HEK293 (cell line): ENCODE results near the gene SGSM2.

Experiments used
- IKZF3 ChIP-seq: fragments of 450-650 bp; IDR thresholded peaks from 2 replicates; pipeline ENCODE4 v1.5.0; 2018; ENCODE audit warnings: missing biosample characterization, mild to moderate bottlenecking, missing genetic modification characterization, moderate library complexity
- KLF10 ChIP-seq: fragments of 450-650 bp; IDR thresholded peaks from 2 replicates; pipeline ENCODE4 v1.5.1; 2018; ENCODE audit warnings: missing biosample characterization, mild to moderate bottlenecking, missing genetic modification characterization
- KLF7 ChIP-seq: fragments of 450-650 bp; formaldehyde crosslinking; IDR thresholded peaks from 2 replicates; pipeline ENCODE4 v1.5.1; 2016; ENCODE audit warnings: missing biosample characterization, missing genetic modification characterization, borderline replicate concordance
- KLF9 ChIP-seq: fragments of 450-650 bp; formaldehyde crosslinking; IDR thresholded peaks from 2 replicates; pipeline ENCODE4 v1.5.1; 2016; ENCODE audit warnings: missing biosample characterization, missing genetic modification characterization, low read depth
- MZF1 ChIP-seq: fragments of 450-650 bp; formaldehyde crosslinking; IDR thresholded peaks from 2 replicates; pipeline ENCODE4 v1.5.1; 2017; ENCODE audit warnings: missing biosample characterization, missing genetic modification characterization, borderline replicate concordance
- WT1 ChIP-seq: fragments of 450-650 bp; formaldehyde crosslinking; IDR thresholded peaks from 2 replicates; pipeline ENCODE4 v1.5.1; 2016; ENCODE audit warnings: missing biosample characterization, missing genetic modification characterization
- ZBTB17 ChIP-seq: fragments of 450-650 bp; formaldehyde crosslinking; IDR thresholded peaks from 2 replicates; pipeline ENCODE4 v1.5.1; 2016; ENCODE audit warnings: missing biosample characterization, missing genetic modification characterization
- ZBTB8A ChIP-seq: fragments of 450-650 bp; formaldehyde crosslinking; IDR thresholded peaks from 2 replicates; pipeline ENCODE4 v1.5.1; 2016; ENCODE audit warnings: missing biosample characterization, missing genetic modification characterization
- ZFP41 ChIP-seq: fragments of 450-650 bp; formaldehyde crosslinking; IDR thresholded peaks from 2 replicates; pipeline ENCODE4 v1.5.1; 2016; ENCODE audit warnings: missing biosample characterization, missing genetic modification characterization, borderline replicate concordance
- ZNF157 ChIP-seq: fragments of 450-650 bp; formaldehyde crosslinking; IDR thresholded peaks from 2 replicates; pipeline ENCODE4 v1.5.1; 2016; ENCODE audit warnings: missing biosample characterization, missing genetic modification characterization
- ZNF175 ChIP-seq: fragments of 450-650 bp; formaldehyde crosslinking; IDR thresholded peaks from 2 replicates; pipeline ENCODE4 v1.5.1; 2016; ENCODE audit warnings: missing biosample characterization, missing genetic modification characterization
- ZNF324 ChIP-seq: fragments of 450-650 bp; formaldehyde crosslinking; IDR thresholded peaks from 2 replicates; pipeline ENCODE4 v1.5.1; 2016; ENCODE audit warnings: missing biosample characterization, missing genetic modification characterization
- ZNF416 ChIP-seq: fragments of 450-650 bp; formaldehyde crosslinking; IDR thresholded peaks from 2 replicates; pipeline ENCODE4 v1.5.1; 2016; ENCODE audit warnings: missing biosample characterization, missing genetic modification characterization
- ZNF610 ChIP-seq: fragments of 450-650 bp; formaldehyde crosslinking; IDR thresholded peaks from 2 replicates; pipeline ENCODE4 v1.5.1; 2016; ENCODE audit warnings: missing biosample characterization, missing genetic modification characterization, borderline replicate concordance
- ZNF660 ChIP-seq: fragments of 450-650 bp; IDR thresholded peaks from 2 replicates; pipeline ENCODE4 v1.5.1; 2018; ENCODE audit warnings: missing biosample characterization, mild to moderate bottlenecking, missing genetic modification characterization
- ZNF747 ChIP-seq: fragments of 450-650 bp; formaldehyde crosslinking; IDR thresholded peaks from 2 replicates; pipeline ENCODE4 v1.5.1; 2016; ENCODE audit warnings: missing biosample characterization, missing genetic modification characterization
- ZNF777 ChIP-seq: fragments of 450-650 bp; formaldehyde crosslinking; IDR thresholded peaks from 2 replicates; pipeline ENCODE4 v1.5.1; 2017; ENCODE audit warnings: missing biosample characterization, missing genetic modification characterization, borderline replicate concordance
- ZNF843 ChIP-seq: fragments of 450-650 bp; formaldehyde crosslinking; IDR thresholded peaks from 2 replicates; pipeline ENCODE4 v1.5.1; 2016; ENCODE audit warnings: missing biosample characterization, missing genetic modification characterization
- TF ChIP-seq, protein P1 (sequence below): fragments of 450-650 bp; formaldehyde crosslinking; IDR thresholded peaks from 2 replicates; pipeline ENCODE4 v1.5.1; 2016; ENCODE audit warnings: missing biosample characterization, missing genetic modification characterization
- TF ChIP-seq, protein P2 (sequence below): fragments of 450-650 bp; formaldehyde crosslinking; IDR thresholded peaks from 2 replicates; pipeline ENCODE4 v1.5.1; 2017; ENCODE audit warnings: missing biosample characterization, mild to moderate bottlenecking, missing genetic modification characterization, moderate library complexity
- TF ChIP-seq, protein P3 (sequence below): fragments of 450-650 bp; formaldehyde crosslinking; conservative IDR thresholded peaks from 2 replicates; pipeline ENCODE4 v1.5.1; 2016; ENCODE audit warnings: low read depth, missing biosample characterization, missing genetic modification characterization
- TF ChIP-seq, protein P4 (sequence below): fragments of 450-650 bp; formaldehyde crosslinking; IDR thresholded peaks from 2 replicates; pipeline ENCODE4 v1.5.1; 2016; ENCODE audit warnings: missing biosample characterization, missing genetic modification characterization
- TF ChIP-seq, protein P5 (sequence below): fragments of 450-650 bp; formaldehyde crosslinking; IDR thresholded peaks from 2 replicates; pipeline ENCODE4 v1.5.1; 2016; ENCODE audit warnings: missing biosample characterization, missing genetic modification characterization
- TF ChIP-seq, protein P6 (sequence below): fragments of 450-650 bp; formaldehyde crosslinking; IDR thresholded peaks from 2 replicates; pipeline ENCODE4 v1.5.1; 2016; ENCODE audit warnings: missing biosample characterization, missing genetic modification characterization

The SGSM2 gene

DNA sequence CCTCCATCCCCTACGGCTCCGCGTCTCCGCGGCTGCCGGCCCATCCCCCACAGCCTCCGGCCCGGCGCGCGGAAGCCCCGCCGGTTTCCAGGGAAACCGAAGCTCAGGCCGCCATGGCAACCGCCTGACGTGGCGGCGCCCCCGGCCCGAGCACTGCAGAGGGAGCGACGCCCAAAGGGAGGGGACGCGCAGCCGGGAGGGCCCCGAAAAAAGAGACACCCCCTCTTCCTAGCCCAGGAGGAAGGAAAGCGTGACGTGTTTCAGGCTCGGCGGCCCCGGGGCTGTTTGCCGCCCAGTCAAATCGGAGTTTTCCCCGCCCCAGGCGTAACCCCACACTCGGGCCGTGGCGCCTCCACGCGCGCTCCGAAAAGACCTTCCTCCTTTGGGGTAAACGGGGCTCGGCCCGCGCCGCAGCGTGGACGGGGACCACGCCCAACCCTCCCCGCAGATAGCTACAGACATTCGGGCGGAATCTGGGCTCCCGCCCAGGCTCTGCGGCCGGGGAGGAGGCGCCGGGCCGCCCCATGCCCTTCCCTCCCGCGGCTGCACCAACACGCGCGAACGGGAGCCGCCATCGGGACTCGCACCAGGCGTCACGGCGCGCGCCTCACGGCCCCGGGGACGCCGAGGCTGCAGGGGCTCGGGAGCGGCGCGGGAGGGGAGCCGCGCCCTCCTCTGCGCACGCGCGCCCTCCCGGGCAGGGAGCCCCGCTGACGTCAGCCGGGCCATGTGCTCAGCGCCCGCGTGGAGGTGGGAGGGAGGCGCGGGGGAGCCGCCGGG, 56.1 kb downstream of the SGSM2 start (continued):
- TF ChIP-seq, protein P1, sequence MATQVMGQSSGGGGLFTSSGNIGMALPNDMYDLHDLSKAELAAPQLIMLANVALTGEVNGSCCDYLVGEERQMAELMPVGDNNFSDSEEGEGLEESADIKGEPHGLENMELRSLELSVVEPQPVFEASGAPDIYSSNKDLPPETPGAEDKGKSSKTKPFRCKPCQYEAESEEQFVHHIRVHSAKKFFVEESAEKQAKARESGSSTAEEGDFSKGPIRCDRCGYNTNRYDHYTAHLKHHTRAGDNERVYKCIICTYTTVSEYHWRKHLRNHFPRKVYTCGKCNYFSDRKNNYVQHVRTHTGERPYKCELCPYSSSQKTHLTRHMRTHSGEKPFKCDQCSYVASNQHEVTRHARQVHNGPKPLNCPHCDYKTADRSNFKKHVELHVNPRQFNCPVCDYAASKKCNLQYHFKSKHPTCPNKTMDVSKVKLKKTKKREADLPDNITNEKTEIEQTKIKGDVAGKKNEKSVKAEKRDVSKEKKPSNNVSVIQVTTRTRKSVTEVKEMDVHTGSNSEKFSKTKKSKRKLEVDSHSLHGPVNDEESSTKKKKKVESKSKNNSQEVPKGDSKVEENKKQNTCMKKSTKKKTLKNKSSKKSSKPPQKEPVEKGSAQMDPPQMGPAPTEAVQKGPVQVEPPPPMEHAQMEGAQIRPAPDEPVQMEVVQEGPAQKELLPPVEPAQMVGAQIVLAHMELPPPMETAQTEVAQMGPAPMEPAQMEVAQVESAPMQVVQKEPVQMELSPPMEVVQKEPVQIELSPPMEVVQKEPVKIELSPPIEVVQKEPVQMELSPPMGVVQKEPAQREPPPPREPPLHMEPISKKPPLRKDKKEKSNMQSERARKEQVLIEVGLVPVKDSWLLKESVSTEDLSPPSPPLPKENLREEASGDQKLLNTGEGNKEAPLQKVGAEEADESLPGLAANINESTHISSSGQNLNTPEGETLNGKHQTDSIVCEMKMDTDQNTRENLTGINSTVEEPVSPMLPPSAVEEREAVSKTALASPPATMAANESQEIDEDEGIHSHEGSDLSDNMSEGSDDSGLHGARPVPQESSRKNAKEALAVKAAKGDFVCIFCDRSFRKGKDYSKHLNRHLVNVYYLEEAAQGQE (tag by site-specific recombination), result no peak
- TF ChIP-seq KLF7 (tag by site-specific recombination), result peak; percentile 95
- TF ChIP-seq ZNF324 (tag by site-specific recombination), result peak; percentile 71; the same call in 1 of the 2 replicates
- TF ChIP-seq, protein P2, sequence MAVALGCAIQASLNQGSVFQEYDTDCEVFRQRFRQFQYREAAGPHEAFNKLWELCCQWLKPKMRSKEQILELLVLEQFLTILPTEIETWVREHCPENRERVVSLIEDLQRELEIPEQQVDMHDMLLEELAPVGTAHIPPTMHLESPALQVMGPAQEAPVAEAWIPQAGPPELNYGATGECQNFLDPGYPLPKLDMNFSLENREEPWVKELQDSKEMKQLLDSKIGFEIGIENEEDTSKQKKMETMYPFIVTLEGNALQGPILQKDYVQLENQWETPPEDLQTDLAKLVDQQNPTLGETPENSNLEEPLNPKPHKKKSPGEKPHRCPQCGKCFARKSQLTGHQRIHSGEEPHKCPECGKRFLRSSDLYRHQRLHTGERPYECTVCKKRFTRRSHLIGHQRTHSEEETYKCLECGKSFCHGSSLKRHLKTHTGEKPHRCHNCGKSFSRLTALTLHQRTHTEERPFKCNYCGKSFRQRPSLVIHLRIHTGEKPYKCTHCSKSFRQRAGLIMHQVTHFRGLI (tag by site-specific recombination), result peak; percentile 75
- TF ChIP-seq, protein P3, sequence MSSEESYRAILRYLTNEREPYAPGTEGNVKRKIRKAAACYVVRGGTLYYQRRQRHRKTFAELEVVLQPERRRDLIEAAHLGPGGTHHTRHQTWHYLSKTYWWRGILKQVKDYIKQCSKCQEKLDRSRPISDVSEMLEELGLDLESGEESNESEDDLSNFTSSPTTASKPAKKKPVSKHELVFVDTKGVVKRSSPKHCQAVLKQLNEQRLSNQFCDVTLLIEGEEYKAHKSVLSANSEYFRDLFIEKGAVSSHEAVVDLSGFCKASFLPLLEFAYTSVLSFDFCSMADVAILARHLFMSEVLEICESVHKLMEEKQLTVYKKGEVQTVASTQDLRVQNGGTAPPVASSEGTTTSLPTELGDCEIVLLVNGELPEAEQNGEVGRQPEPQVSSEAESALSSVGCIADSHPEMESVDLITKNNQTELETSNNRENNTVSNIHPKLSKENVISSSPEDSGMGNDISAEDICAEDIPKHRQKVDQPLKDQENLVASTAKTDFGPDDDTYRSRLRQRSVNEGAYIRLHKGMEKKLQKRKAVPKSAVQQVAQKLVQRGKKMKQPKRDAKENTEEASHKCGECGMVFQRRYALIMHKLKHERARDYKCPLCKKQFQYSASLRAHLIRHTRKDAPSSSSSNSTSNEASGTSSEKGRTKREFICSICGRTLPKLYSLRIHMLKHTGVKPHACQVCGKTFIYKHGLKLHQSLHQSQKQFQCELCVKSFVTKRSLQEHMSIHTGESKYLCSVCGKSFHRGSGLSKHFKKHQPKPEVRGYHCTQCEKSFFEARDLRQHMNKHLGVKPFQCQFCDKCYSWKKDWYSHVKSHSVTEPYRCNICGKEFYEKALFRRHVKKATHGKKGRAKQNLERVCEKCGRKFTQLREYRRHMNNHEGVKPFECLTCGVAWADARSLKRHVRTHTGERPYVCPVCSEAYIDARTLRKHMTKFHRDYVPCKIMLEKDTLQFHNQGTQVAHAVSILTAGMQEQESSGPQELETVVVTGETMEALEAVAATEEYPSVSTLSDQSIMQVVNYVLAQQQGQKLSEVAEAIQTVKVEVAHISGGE, result no peak; the same call in 1 of the 2 replicates
- peak; percentile 57 for TF ChIP-seq ZNF660 (tag by site-specific recombination)
- TF ChIP-seq KLF10 (tag by site-specific recombination), result peak; percentile 83
- TF ChIP-seq WT1 (tag by site-specific recombination), result peak; percentile 74; the same call in 1 of the 2 replicates
- TF ChIP-seq, protein P4, sequence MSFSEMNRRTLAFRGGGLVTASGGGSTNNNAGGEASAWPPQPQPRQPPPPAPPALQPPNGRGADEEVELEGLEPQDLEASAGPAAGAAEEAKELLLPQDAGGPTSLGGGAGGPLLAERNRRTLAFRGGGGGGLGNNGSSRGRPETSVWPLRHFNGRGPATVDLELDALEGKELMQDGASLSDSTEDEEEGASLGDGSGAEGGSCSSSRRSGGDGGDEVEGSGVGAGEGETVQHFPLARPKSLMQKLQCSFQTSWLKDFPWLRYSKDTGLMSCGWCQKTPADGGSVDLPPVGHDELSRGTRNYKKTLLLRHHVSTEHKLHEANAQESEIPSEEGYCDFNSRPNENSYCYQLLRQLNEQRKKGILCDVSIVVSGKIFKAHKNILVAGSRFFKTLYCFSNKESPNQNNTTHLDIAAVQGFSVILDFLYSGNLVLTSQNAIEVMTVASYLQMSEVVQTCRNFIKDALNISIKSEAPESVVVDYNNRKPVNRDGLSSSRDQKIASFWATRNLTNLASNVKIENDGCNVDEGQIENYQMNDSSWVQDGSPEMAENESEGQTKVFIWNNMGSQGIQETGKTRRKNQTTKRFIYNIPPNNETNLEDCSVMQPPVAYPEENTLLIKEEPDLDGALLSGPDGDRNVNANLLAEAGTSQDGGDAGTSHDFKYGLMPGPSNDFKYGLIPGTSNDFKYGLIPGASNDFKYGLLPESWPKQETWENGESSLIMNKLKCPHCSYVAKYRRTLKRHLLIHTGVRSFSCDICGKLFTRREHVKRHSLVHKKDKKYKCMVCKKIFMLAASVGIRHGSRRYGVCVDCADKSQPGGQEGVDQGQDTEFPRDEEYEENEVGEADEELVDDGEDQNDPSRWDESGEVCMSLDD (tag by site-specific recombination), result peak; percentile 99
- TF ChIP-seq ZNF416, result no peak
- TF ChIP-seq ZNF843, result peak; percentile 72
- TF ChIP-seq, protein P5, sequence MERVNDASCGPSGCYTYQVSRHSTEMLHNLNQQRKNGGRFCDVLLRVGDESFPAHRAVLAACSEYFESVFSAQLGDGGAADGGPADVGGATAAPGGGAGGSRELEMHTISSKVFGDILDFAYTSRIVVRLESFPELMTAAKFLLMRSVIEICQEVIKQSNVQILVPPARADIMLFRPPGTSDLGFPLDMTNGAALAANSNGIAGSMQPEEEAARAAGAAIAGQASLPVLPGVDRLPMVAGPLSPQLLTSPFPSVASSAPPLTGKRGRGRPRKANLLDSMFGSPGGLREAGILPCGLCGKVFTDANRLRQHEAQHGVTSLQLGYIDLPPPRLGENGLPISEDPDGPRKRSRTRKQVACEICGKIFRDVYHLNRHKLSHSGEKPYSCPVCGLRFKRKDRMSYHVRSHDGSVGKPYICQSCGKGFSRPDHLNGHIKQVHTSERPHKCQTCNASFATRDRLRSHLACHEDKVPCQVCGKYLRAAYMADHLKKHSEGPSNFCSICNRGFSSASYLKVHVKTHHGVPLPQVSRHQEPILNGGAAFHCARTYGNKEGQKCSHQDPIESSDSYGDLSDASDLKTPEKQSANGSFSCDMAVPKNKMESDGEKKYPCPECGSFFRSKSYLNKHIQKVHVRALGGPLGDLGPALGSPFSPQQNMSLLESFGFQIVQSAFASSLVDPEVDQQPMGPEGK (tag by site-specific recombination), result peak; percentile 99
- TF ChIP-seq ZNF175 (tag by site-specific recombination), result no peak
- no peak for TF ChIP-seq ZNF747 (tag by site-specific recombination)
- no peak for TF ChIP-seq ZFP41 (tag by site-specific recombination)
- peak; percentile 57; the same call in 1 of the 2 replicates for TF ChIP-seq ZNF777 (tag by site-specific recombination)
- TF ChIP-seq MZF1 (tag by site-specific recombination), result 0 out of 2 replicates have a peak, but pooled peaks have one; percentile 46
- TF ChIP-seq KLF9, result peak; percentile 92
- peak; percentile 59; the same call in 1 of the 2 replicates for TF ChIP-seq IKZF3 (tag by site-specific recombination)
- TF ChIP-seq ZNF610 (tag by site-specific recombination), result peak; percentile 57; the same call in 1 of the 2 replicates
- TF ChIP-seq ZBTB17 (tag by site-specific recombination), result peak; percentile 69
- TF ChIP-seq ZBTB8A, result peak; percentile 92
- no peak for TF ChIP-seq ZNF157
- TF ChIP-seq, protein P6, sequence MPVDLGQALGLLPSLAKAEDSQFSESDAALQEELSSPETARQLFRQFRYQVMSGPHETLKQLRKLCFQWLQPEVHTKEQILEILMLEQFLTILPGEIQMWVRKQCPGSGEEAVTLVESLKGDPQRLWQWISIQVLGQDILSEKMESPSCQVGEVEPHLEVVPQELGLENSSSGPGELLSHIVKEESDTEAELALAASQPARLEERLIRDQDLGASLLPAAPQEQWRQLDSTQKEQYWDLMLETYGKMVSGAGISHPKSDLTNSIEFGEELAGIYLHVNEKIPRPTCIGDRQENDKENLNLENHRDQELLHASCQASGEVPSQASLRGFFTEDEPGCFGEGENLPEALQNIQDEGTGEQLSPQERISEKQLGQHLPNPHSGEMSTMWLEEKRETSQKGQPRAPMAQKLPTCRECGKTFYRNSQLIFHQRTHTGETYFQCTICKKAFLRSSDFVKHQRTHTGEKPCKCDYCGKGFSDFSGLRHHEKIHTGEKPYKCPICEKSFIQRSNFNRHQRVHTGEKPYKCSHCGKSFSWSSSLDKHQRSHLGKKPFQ (tag by site-specific recombination), result no peak
